ENCODE data around the gene TCP1.
"Not testable (repeated sequence)": the region's sequence is repeated elsewhere in the genome, so short reads cannot be mapped to it uniquely, and the experiment has no call there.

TCP1 gene

GRCh38 chr6:159817951-159818739 lies 28.7 kb upstream of the TCP1 start:
- DNase-seq (ENCODE audit: low read depth in 2 of 2) = no peak

GRCh38 chr6:159816775-159817174 lies 27.4 kb upstream of the TCP1 start:
- DNase-seq (ENCODE audit: low read depth in 2 of 2) = not testable (repeated sequence)

GRCh38 chr6:159815410-159815809 lies 26.0 kb upstream of the TCP1 start:
- DNase-seq (ENCODE audit: low read depth in 2 of 2) = no peak

GRCh38 chr6:159813781-159814180 lies 24.4 kb upstream of the TCP1 start:
- DNase-seq (ENCODE audit: low read depth in 2 of 2) = no peak

GRCh38 chr6:159809149-159809548 lies 19.7 kb upstream of the TCP1 start:
- DNase-seq (ENCODE audit: low read depth in 2 of 2) = no peak

GRCh38 chr6:159808647-159809046 lies 19.2 kb upstream of the TCP1 start:
- DNase-seq (ENCODE audit: low read depth in 2 of 2) = no peak

GRCh38 chr6:159807150-159807858 lies 17.9 kb upstream of the TCP1 start:
- no peak for DNase-seq (ENCODE audit: low read depth in 2 of 2)

- DNase-seq (ENCODE audit: low read depth in 2 of 2) = no peak
Observed at GRCh38 chr6:159806021-159806458, 16.6 kb upstream of the TCP1 start.

- DNase-seq (ENCODE audit: low read depth in 2 of 2) = no peak
Observed at GRCh38 chr6:159805440-159806020, 16.1 kb upstream of the TCP1 start.

- no peak for DNase-seq (ENCODE audit: low read depth in 2 of 2)
Observed at GRCh38 chr6:159804504-159804903, 15.1 kb upstream of the TCP1 start.

GRCh38 chr6:159801935-159802334 lies 12.5 kb upstream of the TCP1 start:
- DNase-seq (ENCODE audit: low read depth in 2 of 2) = no peak

GRCh38 chr6:159800141-159800865 lies 10.9 kb upstream of the TCP1 start, which contains the start of gene PNLDC1:
PNLDC1 (plus strand) TSS chr6:159800276; CDS start chr6:159800308, 32 bp downstream.
- DNase-seq (ENCODE audit: low read depth in 2 of 2) = no peak

- DNase-seq (ENCODE audit: low read depth in 2 of 2) = no peak
Observed at GRCh38 chr6:159797554-159797953, 8.2 kb upstream of the TCP1 start.

GRCh38 chr6:159794976-159795375 lies 5.6 kb upstream of the TCP1 start:
- DNase-seq (ENCODE audit: low read depth in 2 of 2) = not testable (repeated sequence)

- DNase-seq (ENCODE audit: low read depth in 2 of 2) = no peak
Observed at GRCh38 chr6:159790956-159791598, 1.7 kb upstream of the TCP1 start.

GRCh38 chr6:159790149-159790955 lies 950 bp upstream of the TCP1 start, which contains the start of gene MRPL18:
MRPL18 (plus strand) TSS chr6:159790467; CDS start chr6:159790588, 121 bp downstream.
- peak; percentile 85 to 88 for DNase-seq (ENCODE audit: low read depth in 2 of 2)

- DNase-seq (ENCODE audit: low read depth in 2 of 2) = peak; percentile 2 to 21
Observed at GRCh38 chr6:159788753-159789376, 537 bp downstream of the TCP1 start.

GRCh38 chr6:159788276-159788675 lies 1.1 kb downstream of the TCP1 start:
- DNase-seq (ENCODE audit: low read depth in 2 of 2) = no peak

GRCh38 chr6:159778542-159779103 lies 10.8 kb downstream of the TCP1 start:
- DNase-seq (ENCODE audit: low read depth in 2 of 2) = no peak

GRCh38 chr6:159778131-159778530 lies 11.3 kb downstream of the TCP1 start:
- DNase-seq (ENCODE audit: low read depth in 2 of 2) = no peak

Measured in stimulated activated CD8-positive, alpha-beta memory T cell treated with anti-CD3 and anti-CD28 coated beads, Interleukin-7, amount 100 ng/mL, for 4 hours (primary cell).